Measurements from ENCODE around the gene MTHFS.

- no peak for TF ChIP-seq POLR2AphosphoS5 (IDR thresholded peaks at IDR 0.05)
- no peak for TF ChIP-seq EP300 (IDR thresholded peaks at IDR 0.05)
- TF ChIP-seq POLR2A (IDR thresholded peaks at IDR 0.05), result no peak
- no peak for TF ChIP-seq CTCF (IDR thresholded peaks at IDR 0.05)
Observed at GRCh38 chr15:79898369-79898768, 1.6 kb upstream of the MTHFS start.
